GM12878 (cell line): ENCODE data around the gene SHISA9.

Experiments
- BRCA1 ChIP-seq: IDR thresholded peaks from 2 replicates; pipeline ENCODE4 v1.6.1; 2011; ENCODE audit warnings: low read depth, low read length, improper control_type of control experiment
- CBFB ChIP-seq: IDR thresholded peaks from 2 replicates; pipeline ENCODE4 v1.6.1; 2016; ENCODE audit warnings: antibody characterized with exemption, low read depth
- IKZF1 ChIP-seq: fragments of 450-650 bp; conservative IDR thresholded peaks from 2 replicates; pipeline ENCODE4 v1.6.1; 2017; ENCODE audit warnings: antibody characterized with exemption, mild to moderate bottlenecking
- POLR2A ChIP-seq: IDR thresholded peaks from 2 replicates; pipeline ENCODE4 v1.6.1; 2011; ENCODE audit warnings: low read depth, mild to moderate bottlenecking, low read length
- RFX5 ChIP-seq: IDR thresholded peaks from 2 replicates; pipeline ENCODE4 v1.6.1; 2011; ENCODE audit warnings: low read depth, low read length, improper control_type of control experiment
- SUZ12 ChIP-seq: fragments of 200-600 bp; sonication (generic); IDR thresholded peaks from one replicate; pipeline ENCODE4 v1.6.1; 2018; ENCODE audit warnings: antibody characterized with exemption, mild to moderate bottlenecking; ENCODE audit not compliant: unreplicated experiment
- TF ChIP-seq, protein P1 (sequence below), 3 experiments: IDR thresholded peaks in 2 of 3; conservative IDR thresholded peaks in 1 of 3; 2 replicates each; pipeline ENCODE4 v1.5.1; 2011; ENCODE audit warnings: low read depth in 3 of 3, low read length in 3 of 3, mild to moderate bottlenecking in 3 of 3, control low read depth in 2 of 3, moderate library complexity in 2 of 3, inconsistent platforms in 1 of 3, mixed read lengths in 1 of 3; ENCODE audit not compliant: control insufficient read depth in 2 of 3, insufficient read depth in 1 of 3; ENCODE audit errors: extremely low read depth in 1 of 3

DNA sequence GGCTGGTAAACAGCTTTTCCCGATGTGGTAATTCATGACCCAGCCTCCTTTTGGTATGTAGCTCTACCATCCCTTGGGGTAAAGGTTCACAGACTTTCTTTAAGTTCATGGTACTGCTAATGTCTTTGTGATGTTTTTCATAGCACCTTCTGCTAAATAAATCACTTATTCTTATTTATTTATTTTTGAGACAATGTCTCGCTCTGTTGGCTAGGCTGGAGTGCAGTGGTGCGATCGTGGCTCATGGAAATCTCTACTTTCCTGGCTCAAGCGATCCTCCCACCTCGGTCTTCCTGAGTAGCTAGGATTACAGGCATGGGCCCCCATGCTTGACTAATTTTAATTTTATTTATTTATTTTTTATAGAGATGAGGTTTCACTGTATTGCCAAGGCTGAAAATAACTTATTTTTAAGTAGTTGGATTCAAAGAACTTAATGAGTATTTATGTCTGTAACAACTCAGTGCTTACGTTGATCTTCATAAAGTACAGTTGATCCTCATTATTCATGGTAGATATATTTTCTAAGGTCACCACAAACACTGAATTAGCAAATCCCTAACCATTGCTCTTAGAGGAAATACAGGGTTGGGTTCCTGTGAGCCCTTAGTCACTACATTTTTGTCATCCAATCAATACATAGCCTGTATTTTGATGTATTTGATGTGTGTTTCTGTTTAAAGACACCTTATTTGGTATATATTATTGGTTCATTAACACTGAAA is 97.1 kb downstream of the SHISA9 start:
- TF ChIP-seq, protein P1, sequence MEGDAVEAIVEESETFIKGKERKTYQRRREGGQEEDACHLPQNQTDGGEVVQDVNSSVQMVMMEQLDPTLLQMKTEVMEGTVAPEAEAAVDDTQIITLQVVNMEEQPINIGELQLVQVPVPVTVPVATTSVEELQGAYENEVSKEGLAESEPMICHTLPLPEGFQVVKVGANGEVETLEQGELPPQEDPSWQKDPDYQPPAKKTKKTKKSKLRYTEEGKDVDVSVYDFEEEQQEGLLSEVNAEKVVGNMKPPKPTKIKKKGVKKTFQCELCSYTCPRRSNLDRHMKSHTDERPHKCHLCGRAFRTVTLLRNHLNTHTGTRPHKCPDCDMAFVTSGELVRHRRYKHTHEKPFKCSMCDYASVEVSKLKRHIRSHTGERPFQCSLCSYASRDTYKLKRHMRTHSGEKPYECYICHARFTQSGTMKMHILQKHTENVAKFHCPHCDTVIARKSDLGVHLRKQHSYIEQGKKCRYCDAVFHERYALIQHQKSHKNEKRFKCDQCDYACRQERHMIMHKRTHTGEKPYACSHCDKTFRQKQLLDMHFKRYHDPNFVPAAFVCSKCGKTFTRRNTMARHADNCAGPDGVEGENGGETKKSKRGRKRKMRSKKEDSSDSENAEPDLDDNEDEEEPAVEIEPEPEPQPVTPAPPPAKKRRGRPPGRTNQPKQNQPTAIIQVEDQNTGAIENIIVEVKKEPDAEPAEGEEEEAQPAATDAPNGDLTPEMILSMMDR (IDR thresholded peaks at IDR 0.05 in 2 of 3, conservative IDR thresholded peaks at IDR 0.05 in 1 of 3; ENCODE audit: control insufficient read depth in 2 of 3, extremely low read depth in 1 of 3, insufficient read depth in 1 of 3, low read depth in 3 of 3, low read length in 3 of 3), result no peak
- TF ChIP-seq RFX5 (no peak), CBFB (no peak), POLR2A (no peak), IKZF1 (no peak), SUZ12 (no peak), BRCA1 (no peak)
